GM03348 (cell line): ENCODE data around the gene MYO7B.
A peak's percentile ranks its signal among the peaks of the same experiment; 100 is the strongest.

Source experiments
- DNase-seq: peaks from one replicate; pipeline ENCODE4 v3.0.0; 2012; ENCODE audit warnings: low spot score

Gene MYO7B

DNA sequence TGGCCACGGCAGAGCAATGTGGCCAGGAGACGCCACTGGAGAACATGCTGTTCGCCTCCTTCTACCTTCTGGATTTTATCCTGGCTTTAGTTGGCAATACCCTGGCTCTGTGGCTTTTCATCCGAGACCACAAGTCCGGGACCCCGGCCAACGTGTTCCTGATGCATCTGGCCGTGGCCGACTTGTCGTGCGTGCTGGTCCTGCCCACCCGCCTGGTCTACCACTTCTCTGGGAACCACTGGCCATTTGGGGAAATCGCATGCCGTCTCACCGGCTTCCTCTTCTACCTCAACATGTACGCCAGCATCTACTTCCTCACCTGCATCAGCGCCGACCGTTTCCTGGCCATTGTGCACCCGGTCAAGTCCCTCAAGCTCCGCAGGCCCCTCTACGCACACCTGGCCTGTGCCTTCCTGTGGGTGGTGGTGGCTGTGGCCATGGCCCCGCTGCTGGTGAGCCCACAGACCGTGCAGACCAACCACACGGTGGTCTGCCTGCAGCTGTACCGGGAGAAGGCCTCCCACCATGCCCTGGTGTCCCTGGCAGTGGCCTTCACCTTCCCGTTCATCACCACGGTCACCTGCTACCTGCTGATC is 115.4 kb downstream of the MYO7B start:
- DNase-seq: no peak

DNA sequence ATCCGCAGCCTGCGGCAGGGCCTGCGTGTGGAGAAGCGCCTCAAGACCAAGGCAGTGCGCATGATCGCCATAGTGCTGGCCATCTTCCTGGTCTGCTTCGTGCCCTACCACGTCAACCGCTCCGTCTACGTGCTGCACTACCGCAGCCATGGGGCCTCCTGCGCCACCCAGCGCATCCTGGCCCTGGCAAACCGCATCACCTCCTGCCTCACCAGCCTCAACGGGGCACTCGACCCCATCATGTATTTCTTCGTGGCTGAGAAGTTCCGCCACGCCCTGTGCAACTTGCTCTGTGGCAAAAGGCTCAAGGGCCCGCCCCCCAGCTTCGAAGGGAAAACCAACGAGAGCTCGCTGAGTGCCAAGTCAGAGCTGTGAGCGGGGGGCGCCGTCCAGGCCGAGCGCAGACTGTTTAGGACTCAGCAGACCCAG is 115.9 kb downstream of the MYO7B start:
- DNase-seq: no peak

DNA sequence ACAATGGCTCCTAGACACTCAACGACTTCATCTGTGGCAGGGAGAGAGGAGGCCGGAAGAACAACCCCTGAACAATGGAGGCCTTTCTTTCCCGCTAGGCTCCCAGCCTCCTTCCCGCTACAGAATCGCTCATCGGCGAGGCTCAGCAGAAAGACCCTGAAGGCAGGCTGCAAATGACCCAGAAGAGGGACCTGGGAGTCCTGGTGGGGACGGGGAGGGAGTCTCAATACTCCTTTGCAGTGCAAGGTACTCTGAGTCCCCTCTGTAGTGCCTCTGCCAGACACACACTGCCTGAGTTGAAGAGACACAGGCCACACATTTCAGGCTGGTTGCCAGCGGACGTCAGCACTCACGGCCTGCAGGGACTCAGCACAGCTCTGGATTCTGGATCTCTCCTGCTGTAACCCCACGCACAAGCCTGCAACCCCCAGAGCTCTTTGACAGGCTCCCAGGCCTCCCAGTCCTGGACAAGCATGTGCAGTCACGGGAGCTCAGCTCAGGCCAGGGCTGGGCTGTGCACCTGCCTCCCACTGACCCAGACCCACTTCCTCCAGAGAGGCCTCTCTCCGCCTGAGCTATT is 116.6 kb downstream of the MYO7B start:
- no peak for DNase-seq

DNA sequence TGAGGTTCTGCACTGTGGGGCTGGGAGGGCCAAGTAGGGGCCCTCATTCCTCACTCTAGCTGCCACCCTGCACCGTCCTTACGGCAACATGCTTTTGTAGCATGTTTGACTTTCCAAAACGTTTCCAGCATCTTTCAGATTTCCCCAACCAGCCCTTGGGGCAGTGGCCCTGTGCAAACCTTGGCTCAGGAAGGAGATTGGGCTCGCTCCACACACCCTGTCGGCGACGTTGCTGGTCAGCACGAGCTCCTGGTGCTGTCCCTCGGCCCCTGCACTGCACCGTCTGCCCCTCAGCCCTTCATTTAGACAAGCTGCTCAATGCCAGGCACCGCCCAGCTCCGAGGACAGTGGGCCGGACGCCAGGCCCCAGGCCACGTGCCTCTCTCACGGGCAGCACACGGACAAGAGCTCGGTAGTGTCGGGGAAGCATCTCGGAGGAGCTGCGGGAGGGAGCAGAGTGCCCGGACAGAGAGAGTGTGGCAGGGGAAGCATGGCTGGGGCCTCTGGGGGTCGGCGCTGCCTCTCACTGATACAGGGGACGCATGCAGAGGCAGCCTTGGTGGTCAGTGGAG is 117.4 kb downstream of the MYO7B start:
- DNase-seq: no peak

DNA sequence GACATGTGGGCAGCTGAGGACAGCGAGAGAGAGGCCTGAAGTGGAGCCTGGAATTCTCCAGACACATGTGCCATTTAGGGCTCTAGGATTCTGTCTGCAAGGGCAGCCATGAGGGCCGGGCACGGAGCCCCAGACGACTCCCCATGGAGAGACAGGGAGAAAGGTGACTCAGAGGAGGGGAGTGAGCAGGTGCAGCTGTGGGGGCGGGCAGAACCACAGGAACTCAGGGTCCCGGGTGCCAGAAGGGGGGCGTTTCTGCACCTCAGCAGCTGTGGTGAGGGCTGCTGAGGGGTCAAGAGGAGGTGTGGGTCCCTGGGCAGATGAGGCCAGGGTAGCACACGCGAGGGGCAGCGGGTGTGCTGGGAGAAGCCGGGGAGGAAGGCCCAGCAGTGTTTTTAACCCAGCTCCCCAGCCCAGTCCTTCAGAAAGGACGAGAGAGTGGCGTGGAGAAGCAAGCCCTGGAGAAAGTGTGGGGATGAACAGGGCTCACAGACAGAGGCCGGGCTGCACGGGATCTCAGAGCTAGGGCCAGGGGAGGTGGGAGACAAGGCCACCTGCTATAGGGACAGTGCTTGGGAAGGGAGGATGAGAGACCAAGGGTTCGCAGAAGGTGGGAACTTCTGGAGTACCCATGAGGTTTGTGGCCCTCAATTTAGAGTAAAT is 118.1 kb downstream of the MYO7B start:
- no peak for DNase-seq

DNA sequence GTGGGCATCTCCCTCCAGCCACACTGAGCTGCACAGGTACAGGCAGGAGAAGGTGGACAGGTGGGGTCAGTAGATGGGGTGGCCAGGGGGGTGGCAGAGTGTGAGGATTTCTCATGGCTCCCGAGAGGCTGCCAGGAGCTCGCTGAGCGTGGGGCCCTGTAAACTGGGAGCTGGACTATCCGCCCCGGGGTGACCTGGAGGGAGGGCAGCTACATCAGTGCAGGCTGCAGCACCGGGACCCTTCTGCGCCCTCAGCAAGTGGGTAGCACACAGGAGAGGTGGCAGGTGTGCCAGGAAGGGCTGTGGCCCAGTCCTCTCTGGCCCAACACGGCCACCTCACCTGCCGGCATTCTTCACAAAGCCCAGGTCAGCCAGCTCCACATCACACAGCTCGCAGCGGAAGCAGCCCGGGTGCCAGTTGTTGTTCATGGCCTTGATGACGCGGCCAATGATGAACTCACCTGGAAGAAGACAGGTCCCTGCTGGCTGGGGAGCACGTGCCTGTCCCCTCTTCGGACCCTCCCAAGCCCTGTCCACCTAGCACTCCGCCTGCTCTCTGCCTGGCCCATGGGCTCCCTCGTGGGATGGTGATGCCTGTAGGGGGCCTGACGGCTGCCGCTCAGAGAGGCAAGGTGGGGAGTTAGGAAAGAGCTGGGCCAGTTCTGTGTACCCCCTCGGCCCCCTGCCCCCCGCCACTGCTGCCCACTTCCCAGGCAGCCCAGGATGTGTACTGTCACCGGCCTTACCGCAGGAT is 118.8 kb downstream of the MYO7B start:
- DNase-seq: no peak

DNA sequence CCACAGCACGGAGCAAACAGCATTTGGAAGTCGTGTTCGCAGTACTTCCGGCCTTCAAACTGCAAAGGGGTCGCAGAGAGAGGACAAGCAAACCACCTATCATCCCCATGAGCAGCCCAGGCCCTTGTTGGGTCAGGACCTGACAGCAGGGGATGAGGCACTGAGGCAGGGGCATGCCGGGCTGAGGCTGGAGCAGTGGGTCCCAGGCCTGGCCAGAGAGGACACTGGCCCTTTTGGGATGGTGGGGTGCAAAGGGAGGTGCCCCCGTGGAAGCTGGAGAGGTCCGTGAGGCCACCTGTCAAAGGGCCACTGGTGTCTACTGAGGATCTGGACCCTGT is 119.3 kb downstream of the MYO7B start:
- DNase-seq: no peak

DNA sequence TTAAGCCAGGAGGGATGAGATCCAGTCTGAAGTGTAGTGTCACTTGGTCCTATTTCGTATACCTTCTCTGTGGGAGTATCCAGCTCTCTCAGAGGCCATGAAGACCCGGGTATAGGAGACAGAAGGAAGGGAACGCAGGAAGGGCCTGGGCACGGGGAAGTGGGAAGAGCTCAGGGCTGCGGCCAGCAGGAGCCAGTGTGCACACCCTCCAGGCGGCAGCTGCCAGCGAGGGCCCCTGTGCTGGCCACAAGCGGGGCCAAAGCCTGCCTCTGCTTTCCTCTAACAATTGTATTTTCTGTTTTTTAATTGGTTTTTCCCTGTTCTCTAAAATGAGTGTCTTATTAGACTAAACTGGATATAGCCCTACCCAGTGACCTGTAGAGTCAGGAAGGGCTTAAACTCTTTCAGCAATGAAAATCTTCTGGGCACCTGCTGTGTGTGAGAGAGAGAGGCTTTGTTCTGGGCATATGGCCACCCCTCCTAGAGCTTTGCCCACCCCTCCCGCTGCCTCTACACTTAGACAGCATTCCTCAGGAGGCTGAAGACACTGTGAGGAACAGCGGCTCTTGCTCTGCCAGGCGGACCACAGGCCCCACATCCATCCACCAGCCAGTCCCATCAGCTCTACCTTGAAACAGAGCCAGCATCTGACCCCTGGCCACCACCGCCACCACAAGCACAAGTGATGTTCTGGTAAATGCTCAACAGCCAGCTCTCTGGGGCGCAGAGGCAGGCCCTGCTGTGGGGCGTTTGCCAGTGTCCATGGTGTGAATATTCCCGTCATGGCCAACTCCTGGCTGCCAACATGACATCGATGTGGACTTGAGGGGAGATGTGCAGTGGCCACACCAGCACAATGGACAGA is 120.0 kb downstream of the MYO7B start:
- DNase-seq: no peak

DNA sequence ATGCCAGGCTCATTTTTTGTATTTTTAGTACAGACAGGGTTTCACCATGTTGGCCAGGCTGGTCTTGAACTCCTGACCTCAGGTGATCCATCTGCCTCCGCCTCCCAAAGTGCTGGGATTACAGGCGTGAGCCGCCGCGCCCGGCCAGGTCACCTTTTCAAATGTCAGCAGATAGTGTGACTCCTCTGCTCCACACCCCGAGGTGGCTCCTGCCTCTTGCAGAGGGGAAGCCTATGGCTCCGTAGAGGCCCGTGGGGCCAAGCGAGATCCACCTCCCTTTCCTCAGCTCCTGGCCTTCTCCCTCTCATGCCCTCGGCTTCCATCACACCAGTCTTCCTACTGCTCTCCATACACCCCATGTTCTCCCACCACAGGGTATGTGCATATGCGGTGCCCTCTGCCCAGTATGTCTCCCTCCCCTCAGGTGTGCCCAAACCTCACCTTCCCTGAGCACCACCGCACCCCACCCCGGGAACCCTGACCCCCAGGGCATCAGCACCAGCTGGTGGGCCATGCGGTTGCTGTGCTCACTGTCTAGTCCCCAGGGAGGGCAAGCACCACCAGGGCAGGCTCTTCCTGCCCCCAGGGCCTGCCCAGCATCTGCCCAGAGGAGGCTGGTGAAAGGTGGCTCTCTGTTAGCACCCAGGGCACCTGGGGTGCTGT is 121.2 kb downstream of the MYO7B start:
- no peak for DNase-seq

DNA sequence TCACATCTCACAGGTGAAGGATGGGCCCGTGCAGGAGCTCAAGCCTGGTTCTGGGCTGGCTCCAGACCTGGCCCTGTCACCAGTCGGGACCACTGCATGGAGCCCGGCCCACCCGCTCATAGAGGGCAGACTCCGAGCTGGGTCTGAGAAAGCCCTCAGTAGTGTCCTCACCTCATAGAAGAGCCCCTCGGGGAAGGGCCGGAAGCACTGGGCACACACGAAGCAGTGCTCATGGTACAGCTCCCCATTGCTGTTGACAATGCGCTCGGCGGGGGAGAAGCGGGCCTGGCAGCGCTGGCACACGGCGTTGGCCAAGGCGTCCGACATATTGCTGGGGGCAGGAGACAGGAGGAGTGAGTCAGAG is 121.7 kb downstream of the MYO7B start:
- DNase-seq: no peak

DNA sequence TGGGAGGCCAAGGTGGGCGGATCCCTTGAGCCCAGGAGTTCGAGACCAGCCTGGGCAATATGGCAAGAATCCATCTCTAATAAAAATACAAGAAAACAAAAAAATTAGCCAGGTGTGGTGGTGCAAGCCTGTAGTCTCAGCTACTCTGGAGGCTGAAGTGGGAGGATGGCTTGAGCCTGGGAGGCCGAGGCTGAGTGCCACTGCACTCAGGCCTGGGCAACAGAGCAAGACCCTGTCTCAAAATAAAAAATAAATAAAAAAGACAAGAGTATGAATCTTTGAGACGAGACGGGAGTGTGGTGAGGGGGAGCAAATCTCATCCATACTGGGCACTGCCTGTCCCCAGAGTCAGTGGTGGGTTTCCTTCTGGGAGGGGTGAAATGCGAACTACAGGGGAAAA is 122.7 kb downstream of the MYO7B start:
- DNase-seq: no peak

DNA sequence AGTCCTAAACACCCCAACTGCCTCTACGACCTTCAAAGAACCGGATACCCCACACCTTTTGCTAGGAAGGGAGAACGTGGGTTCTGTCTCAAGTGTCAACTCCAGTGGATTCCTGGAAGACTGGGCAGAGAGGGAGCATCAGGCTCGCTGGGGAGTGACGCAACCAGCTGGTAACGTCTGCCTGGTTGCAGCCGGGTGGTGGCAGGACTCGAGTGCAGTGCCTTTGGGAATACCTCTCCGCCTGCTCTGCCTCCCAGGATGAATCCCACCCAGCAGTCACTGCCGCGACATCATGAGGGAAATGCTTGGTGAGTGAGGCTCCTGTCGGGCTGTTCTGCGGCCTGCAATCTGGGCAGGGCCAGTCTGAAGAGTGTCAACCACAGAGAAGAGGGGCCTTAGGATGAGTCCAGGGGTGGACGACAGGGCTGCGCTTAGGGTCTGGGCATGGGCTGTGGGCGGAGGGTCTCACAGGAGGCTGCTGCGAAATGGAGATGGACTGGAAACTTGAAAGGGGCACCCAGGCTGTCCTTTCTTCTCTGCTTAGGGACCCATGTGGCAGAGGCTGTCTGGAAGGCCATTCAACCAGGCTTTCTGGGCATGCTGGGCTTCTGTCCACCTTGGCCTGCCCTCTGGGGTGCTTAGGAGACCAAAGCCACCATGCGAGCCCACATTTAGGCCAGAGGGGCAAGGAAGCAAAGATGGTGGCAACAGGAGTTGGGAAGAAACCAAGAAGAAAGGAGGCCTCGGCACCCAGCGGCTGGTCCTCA is 123.3 kb downstream of the MYO7B start:
- DNase-seq: no peak

DNA sequence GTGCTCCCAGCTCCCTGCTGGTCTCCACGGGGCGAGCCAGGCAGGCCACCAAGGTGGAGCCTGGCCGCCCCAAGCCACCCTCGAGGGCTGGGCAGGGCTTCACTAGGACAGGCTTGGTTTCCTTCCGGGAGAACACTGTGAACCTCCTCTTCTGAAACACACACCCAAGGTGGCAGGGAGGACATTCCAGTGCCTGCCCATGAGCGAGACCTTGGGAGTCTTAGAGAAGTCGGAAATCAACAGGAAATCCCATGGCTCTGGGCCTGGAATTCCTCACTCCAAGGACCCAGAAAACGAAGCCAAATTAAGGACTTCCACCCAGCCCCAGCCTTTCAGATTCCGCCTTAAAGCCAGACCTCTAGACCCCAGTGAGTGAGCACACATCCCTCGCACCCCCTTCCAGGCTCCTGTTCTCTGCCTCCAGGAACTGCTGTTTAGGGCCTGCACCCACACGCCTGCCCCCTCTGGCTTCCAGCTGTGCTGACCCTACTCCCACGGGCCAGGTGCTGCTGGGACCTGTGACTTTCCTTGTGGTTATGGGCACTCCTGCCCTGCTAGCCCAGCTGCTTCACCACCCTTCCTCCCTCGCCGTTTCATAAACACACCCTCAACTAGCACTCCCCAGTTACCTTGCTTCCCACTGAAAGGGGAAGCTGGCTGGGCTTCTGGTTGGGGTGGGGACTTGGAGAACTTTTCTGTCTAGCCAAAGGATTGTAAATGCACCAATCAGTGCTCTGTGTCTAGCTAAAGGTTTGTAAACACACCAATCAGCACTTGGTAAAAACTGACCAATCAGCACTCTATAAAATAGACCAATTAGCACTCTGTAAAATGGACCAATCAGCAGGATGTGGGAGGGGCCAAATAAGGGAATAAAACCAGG is 124.2 kb downstream of the MYO7B start:
- no peak for DNase-seq

DNA sequence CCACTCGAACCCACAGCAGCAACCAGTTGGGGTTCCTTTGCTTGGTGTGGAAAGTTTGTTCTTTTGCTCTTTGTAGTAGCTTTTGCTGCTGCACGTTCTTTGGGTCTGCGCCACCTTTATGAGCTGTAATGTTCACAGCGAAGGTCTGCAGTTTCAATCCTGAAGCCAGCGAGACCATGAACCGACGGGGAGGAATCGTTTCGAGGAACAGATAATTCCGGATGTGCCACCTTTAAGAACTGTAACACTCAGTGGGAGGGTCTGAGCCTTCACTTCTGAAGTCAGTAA is 124.8 kb downstream of the MYO7B start:
- no peak for DNase-seq

DNA sequence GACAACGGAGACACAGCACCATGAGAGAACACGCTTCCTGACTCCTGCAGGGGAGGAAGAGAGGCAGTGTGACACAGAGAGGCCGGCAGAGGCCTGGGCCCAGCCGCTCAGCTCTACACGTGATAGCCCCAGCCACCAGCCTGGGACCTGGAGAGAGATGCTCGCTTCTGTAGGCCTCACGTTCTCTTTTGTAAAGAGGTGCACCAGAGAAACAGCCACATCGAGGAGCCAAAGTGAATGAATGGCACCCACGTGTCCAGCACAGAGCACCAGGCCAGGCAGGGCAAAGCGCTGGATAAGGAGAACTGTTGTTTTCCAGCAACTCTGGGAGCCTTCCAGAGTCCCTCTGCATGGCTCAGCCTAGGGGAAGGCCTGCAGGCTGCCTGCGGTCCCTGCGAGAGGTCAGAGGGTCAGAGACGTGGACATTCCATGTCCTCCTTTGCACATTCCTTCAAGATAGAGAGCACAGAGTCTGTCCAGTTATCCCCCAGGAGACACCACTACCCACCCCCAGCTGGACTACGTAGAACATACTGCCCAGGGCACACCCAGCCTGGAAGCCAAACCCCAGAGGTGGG is 125.7 kb downstream of the MYO7B start:
- no peak for DNase-seq

DNA sequence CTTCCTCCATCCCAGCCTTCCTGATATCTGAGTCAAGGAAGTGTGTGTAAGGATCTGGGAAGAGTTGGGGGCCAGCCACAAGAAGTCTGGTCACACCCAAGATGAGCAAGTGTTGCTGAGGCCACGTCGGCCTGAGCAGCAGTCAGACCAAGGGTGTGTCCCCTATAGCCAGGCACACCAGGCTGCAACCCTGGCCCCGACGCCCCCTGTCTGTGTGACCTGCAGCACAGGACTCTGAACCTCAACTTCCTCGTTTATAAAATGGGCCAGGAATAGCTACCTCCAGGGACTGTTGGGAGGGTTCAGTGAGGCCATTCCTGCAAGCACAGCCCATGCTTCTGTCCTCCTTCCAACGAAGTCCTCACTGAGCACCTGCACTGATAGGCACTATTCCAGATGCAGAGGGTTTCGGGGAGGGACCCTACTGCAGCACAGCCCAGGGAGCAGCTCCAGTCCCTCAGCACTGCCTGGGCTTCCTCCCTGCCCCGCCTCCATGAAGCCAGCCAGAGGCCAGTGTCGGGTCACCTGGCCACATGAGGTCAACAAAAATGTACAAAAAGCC is 126.5 kb downstream of the MYO7B start:
- DNase-seq: peak; percentile 72

DNA sequence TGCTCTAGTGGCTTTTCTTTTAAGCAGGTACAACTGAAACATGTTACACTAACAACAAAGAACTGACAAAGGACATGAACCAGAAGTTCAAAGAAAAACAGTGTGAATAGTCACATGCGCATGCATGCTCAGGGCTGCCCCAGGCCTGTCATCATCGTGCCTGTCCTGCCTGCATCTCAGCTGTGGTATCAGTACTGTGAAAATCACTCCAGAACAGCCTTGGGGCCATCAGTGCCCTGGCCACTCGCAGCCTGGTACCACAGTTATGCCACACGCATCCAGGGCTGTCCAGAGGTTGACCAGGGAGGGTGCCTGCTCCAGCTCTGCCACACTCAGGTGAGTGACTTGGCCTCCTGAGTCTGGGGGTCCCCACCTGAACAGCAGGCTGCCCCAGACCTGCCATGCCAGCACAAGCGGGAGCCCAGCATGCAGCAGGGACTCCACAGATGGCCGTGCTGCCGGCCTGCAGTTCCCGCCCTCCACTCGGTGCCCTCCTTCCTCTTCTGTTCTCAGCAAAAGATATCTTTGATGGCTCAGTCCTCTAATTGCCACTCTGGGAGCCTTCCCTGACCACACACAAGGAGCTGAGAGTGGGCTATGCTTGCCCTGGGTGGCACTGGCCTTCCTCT is 127.6 kb downstream of the MYO7B start:
- no peak for DNase-seq

DNA sequence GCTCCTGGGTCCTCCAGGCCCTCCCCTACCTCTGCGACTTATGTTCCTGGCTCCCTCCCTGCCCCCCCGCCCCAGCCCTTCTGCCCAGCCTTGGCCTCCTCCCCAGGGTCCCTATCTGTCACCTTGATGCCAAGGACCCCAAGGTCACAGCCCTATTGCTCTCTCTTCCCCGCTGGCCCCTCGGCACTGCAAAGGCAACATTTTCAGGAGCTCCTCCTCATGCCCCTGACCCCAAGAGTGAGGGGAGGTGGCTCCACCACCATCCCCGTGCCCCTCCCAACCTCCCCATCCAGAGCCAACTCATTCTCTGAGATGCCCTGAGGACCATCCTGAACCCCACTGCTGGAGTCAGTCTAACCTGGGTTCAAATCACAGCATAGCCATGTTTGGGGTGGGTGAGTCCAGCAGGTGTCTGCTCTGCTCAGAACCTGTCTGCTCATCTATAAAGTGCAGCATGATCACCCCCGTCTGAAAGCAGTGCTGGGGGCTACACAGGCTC is 128.1 kb downstream of the MYO7B start:
- DNase-seq: no peak
